ENCODE results near the gene SCIMP.

Gene SCIMP

GRCh38 chr17:5234645-5235576, at the start of gene SCIMP:
SCIMP (minus strand) TSS chr17:5234860; CDS start chr17:5234755, 105 bp downstream.
- DNase-seq (ENCODE audit: low read depth) = no peak
- H3K4me3 ChIP-seq (ENCODE audit: low read length) = no peak within 1 kb of the TSS
- TF ChIP-seq CTCF (conservative IDR thresholded peaks at IDR 0.05; ENCODE audit: low read depth, low read length) = no peak

GRCh38 chr17:5283571-5284315, 49.1 kb upstream of the SCIMP start:
- TF ChIP-seq CTCF (conservative IDR thresholded peaks at IDR 0.05; ENCODE audit: low read depth, low read length) = no peak
- H3K4me3 ChIP-seq (ENCODE audit: low read length) = peak overlapping the region; percentile 77
- no peak for DNase-seq (ENCODE audit: low read depth)

- H3K4me3 ChIP-seq (ENCODE audit: low read length) = peak overlapping the region; percentile 77
- no peak for DNase-seq (ENCODE audit: low read depth)
- TF ChIP-seq CTCF (conservative IDR thresholded peaks at IDR 0.05; ENCODE audit: low read depth, low read length) = no peak
These were observed 48.1 kb upstream of the SCIMP start for GRCh38 chr17:5282642-5283217.

- peak within 1 kb of the TSS; percentile 77 for H3K4me3 ChIP-seq (ENCODE audit: low read length)
- peak; percentile 49 for DNase-seq (ENCODE audit: low read depth)
- peak; percentile 17 for TF ChIP-seq CTCF (conservative IDR thresholded peaks at IDR 0.05; ENCODE audit: low read depth, low read length)
These were observed 47.4 kb upstream of the SCIMP start, which contains the start of gene RABEP1 for GRCh38 chr17:5281814-5282641. RABEP1 (plus strand) TSS chr17:5282284; CDS start chr17:5282487, 203 bp downstream.

- DNase-seq (ENCODE audit: low read depth) = no peak
- no peak for TF ChIP-seq CTCF (conservative IDR thresholded peaks at IDR 0.05; ENCODE audit: low read depth, low read length)
These were observed 37.7 kb upstream of the SCIMP start for GRCh38 chr17:5272322-5272721.

GRCh38 chr17:5269241-5269960, 34.7 kb upstream of the SCIMP start:
- no peak overlapping the region for H3K4me3 ChIP-seq (ENCODE audit: low read length)
- no peak for TF ChIP-seq CTCF (conservative IDR thresholded peaks at IDR 0.05; ENCODE audit: low read depth, low read length)
- DNase-seq (ENCODE audit: low read depth) = no peak

More at GRCh38 chr17:5272322-5272721, 37.7 kb upstream of the SCIMP start:
- H3K4me3 ChIP-seq (ENCODE audit: low read length) = no peak overlapping the region
